ENCODE measurements around the gene TPSD1. TPM values are rescaled to one million over a fixed set of nuclear protein-coding genes. Genes with fewer than 3 reads are reported as not detected.
"Not testable (repeated sequence)": the region's sequence is repeated elsewhere in the genome, so short reads cannot be mapped to it uniquely, and the experiment has no call there.

TPSD1 gene
- total RNA-seq, 1 donor from 2014 or later = not detected

DNA sequence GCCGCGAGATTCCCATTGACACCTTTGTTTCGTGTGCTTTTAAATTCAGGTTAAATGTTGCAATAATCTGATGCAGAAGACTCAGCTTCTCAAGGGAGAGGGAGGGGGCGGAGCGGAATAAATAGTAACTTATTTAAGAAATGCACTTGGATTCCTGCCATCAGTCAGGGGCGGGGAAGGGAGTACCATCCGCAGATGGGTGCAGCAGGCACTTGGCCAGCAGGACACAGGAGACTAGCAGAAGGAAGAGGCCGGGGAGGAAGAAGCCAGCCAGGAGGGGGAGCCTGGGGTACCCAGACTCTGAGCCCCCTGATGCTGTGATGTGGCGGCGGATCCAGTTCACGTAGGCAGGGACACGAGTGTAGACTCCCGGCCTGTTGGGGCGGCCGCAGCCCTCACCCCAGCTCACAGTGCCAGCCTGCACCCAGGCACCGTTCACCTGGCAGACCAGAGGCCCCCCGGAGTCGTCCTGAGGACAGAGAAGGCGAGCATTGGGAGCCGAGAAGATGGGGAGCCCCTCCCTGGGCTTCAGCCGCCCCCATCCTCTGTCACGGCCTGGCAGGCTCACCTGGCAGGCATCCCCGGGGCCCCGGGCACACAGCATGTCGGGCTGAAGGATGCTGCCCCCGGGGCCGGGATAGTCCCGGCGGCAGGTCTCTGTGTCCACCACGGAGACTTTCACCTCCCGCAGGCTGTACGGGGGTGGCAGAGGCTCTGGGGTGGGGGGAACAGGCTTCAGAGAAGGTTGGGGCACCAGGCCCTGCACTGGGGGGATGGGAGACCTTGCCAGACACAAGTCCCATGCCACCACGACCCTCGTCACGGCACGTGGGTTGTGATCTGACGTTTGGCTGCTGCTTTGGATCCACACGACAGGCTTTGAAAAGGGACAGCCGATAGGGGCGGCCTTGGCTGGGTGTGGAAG lies 34.0 kb upstream of the TPSD1 start:
- H3K4me3 ChIP-seq (ENCODE audit: low read depth, low read length) = no peak overlapping the region
- DNase-seq (ENCODE audit: low read depth) = no peak
- TF ChIP-seq, protein P1, sequence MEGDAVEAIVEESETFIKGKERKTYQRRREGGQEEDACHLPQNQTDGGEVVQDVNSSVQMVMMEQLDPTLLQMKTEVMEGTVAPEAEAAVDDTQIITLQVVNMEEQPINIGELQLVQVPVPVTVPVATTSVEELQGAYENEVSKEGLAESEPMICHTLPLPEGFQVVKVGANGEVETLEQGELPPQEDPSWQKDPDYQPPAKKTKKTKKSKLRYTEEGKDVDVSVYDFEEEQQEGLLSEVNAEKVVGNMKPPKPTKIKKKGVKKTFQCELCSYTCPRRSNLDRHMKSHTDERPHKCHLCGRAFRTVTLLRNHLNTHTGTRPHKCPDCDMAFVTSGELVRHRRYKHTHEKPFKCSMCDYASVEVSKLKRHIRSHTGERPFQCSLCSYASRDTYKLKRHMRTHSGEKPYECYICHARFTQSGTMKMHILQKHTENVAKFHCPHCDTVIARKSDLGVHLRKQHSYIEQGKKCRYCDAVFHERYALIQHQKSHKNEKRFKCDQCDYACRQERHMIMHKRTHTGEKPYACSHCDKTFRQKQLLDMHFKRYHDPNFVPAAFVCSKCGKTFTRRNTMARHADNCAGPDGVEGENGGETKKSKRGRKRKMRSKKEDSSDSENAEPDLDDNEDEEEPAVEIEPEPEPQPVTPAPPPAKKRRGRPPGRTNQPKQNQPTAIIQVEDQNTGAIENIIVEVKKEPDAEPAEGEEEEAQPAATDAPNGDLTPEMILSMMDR (conservative IDR thresholded peaks at IDR 0.05; ENCODE audit: low read depth, low read length) = no peak

DNA sequence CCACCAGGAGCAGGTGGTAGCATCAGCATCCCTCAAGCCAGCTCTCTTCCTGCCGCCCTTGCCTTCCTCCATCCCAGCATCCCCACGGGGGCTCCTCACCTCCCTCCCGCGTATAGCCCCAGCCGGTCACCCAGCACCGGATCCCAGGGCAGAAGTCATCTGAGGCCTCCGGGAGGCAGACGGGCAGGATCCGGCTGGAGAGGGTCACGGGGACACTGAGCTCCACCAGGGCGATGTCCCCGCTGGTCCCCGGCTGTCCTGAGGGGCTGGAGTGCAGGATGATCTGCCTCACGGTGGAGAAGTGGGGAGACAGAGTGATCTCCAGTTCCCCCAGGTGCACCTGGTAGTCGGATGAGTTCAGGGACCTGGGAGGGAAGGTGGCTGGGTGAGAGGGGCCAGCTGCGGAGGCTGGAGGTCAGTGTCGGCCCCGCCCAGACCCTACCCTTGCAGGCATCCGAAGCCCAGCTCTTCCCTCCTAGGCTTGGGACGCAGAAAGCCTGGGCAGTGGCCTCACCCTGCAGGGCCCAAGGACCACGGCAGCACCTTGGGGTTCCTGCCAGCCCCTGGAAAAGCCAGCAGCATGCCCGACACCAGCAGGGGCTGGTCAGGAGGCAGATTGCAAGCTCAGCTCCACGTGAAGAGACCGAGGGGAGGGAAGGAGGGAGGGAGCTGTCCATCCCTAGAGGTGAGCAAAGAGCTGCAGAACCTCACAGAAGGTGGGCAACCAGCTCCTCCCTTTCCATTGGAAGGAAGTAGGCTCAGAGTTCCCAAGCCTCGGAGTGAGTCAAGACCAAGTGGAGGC lies 33.1 kb upstream of the TPSD1 start:
- TF ChIP-seq, protein P1 (conservative IDR thresholded peaks at IDR 0.05; ENCODE audit: low read depth, low read length) = no peak
- no peak overlapping the region for H3K4me3 ChIP-seq (ENCODE audit: low read depth, low read length)

DNA sequence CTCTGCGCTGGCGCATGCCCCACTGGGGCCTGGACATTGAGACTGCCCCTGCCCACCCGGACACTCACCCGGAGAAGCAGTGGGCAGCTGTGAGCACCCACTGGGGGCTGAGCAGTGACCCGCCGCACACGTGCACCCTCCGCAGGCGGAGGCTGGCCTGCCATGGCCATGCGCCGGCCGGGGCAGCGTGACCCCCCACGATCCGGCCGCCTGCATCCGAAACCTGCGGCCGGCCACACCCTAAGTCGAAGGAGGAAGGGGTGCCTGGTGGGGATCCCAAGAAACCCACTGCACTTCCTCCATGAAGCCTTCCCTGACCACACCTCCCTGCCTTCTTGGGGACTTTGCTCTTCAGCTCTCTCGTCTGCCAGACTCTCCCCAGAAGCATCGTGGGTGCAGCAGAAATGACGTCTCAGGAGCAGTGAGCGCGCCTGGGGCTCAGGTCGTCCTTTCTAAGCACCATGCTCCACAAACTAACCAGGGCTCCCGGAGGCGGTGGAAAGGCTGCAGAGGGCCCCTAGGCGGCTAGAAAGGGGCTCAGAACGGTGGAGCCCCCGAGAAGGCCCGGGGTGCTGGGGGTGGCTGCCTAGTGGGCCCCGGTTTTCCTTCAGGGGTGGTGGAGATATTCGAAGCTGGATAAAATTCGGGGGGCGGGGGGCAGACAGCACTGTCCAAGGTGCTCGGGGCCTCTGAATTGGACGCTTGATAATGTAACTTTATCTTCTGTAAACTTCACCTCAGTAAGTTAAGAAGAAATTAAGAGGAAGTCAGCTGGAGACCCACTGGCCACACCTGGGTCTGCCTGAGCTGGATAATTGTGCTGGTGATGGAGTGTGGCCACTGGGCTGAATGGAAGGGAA lies 32.3 kb upstream of the TPSD1 start:
- H3K4me3 ChIP-seq (ENCODE audit: low read depth, low read length) = no peak overlapping the region
- no peak for DNase-seq (ENCODE audit: low read depth)
- TF ChIP-seq, protein P1 (conservative IDR thresholded peaks at IDR 0.05; ENCODE audit: low read depth, low read length) = no peak

More for the DNA sequence above, 33.1 kb upstream of the TPSD1 start:
- no peak for DNase-seq (ENCODE audit: low read depth)

DNA sequence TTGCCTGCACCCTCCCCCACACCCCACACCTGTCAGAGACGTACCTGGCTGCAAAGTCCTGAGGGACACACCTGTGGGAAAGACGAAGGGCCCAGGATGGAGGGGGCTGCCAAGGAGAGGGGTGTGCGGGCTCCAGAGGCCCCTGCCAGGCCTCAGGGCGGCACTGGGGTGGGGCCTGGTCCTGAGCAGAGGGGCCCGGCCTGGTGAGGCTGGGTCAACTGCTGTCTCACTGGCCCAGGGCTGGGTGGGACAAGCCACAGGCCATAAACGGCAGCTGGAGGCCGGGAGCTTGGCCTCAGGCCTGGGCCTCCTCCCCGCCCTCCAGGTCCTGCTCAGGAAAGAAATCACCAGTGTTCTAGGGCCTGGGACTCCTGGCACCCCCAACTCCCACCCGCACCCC lies 31.3 kb upstream of the TPSD1 start:
- H3K4me3 ChIP-seq (ENCODE audit: low read depth, low read length) = no peak overlapping the region
- DNase-seq (ENCODE audit: low read depth) = no peak
- TF ChIP-seq, protein P1 (conservative IDR thresholded peaks at IDR 0.05; ENCODE audit: low read depth, low read length) = no peak

DNA sequence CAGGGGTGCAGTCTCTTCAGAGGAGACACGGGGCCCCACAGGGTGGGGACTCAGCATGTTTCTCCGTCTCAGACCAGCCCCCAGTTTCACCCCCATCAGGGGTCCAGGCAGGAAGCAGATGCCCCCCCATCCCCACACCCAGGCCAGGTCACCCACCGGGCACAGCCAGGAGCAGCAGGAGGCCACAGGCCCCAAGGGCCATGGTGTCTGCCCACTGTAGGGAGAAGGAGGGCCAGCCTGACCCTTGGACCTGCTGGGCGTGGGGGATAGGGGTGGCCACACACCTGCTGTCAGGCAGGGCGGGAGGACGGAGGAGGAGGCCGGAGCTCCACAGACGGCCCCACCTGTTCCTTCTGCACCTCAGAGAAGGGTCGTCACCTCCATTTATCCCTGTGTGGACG lies 30.8 kb upstream of the TPSD1 start, which contains the start of gene TPSG1:
Gene TPSG1 (minus strand): TSS at position 218 of the 401 bp plus-strand sequence. CDS start 16 bp downstream, at position 202.
- DNase-seq (ENCODE audit: low read depth) = no peak
- no peak within 1 kb of the TSS for H3K4me3 ChIP-seq (ENCODE audit: low read depth, low read length)
- TF ChIP-seq, protein P1 (conservative IDR thresholded peaks at IDR 0.05; ENCODE audit: low read depth, low read length) = no peak

DNA sequence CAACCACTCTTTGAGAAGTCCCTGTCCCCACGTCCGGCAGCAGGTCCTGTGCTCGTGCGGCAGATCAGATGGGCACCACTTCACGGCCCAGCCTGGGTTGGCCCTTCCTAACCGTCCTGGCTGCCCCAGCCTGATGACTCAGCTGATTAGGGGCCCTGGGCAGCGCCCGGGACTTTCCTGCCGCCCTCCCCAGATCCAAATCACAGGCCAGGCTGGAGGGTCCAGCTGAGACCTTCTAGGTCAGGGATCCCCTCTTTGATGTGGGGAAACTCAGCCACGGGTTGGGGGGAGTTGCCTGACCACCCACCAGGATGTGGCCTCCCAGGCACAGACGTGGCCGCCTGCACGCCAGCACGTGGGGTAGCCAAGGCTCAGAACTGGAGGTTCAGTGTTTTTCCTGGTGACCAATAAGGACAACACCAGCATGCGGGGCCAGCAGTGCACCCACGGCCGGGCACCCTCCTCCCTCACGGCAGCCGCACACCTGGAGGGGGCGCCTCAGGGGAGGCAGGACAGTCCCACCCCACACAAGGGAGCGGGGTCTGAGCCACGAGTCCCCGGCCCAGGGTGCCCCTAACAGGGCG lies 30.0 kb upstream of the TPSD1 start:
- DNase-seq (ENCODE audit: low read depth); H3K4me3 ChIP-seq (ENCODE audit: low read depth, low read length): not testable (repeated sequence)

DNA sequence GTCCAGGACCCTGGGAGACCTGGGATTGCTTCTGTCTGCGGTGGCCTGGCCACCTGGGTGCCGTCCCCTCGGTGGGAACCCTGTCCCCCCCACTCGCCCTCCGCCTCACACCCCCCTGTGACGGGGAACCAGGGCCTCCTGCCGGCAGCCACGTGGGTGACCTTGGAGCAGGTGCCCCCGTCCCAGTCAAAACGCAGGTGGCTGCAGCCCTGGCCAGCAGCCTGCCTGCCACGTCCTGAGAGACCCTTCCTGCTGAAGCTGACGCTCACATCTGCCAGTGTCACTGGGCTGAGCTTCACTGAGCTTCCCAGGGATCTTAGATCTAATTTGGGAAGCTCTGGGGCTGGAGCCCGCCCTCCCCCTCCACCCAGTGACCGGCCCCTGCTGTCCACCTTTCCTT lies 29.2 kb upstream of the TPSD1 start:
- H3K4me3 ChIP-seq (ENCODE audit: low read depth, low read length); DNase-seq (ENCODE audit: low read depth): not testable (repeated sequence)

DNA sequence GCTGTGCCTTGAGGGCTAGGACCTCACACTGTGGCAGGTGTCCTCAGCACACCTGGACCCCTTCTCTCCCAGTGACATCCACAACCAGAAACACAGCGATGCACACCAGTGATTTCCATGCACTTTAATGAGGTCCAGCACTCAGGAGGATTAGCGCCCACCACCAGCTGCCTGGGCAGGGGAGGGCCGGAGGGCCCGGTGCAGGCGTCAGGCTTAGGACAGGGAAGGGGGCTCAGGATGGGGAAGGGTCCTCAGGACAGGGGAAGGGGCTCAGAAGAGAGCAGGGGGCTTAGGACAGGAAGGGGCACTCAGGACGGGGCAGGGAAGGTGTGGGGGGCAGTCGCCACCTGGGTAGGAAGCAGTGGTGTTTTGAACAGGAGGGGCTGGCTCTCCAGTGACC lies 27.6 kb upstream of the TPSD1 start:
- not testable (repeated sequence) for H3K4me3 ChIP-seq (ENCODE audit: low read depth, low read length); DNase-seq (ENCODE audit: low read depth)

DNA sequence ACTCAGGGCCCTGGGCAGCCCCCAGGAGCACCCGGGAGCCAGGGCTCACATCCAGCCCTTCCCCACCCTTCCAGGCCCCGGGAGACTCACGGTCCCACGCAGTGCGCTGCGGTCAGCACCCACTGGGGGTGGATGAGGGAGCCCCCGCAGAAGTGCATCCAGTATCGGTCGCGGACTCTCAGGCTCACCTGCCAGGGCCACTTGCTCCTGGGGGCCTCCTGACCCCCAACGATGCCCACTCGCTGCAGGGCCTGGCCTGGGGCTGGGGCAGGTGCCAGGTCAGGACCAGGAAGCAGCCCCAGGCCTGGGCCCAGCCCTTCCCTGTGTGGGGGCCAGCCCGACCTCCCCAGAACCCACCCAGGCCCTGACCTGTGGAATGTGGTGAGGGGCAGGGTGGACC lies 26.4 kb upstream of the TPSD1 start:
- not testable (repeated sequence) for DNase-seq (ENCODE audit: low read depth); H3K4me3 ChIP-seq (ENCODE audit: low read depth, low read length)

DNA sequence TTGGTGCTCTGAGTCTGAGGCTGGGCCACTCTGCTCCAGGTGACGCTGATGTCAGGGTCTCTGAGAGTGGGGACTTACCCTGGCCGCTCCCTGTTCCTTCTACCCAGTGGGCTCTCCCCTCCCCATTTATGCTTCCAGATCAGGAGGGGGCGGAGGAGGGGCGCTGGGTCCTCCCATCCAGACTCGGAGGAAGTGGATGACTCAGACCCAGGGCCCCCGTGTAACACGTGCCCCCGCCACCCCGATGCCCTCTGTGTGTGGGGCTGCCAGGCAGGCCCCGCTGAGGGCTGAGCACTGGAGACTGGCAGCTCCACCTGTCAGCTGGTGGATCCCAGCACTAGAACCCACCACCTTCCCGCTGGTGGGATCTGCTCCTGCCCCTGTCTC lies 25.8 kb upstream of the TPSD1 start, which contains the start of gene TPSB2:
Gene TPSB2 (minus strand): TSS at position 101 of the 387 bp plus-strand sequence. CDS start 233 bp downstream, outside the sequence.
- H3K4me3 ChIP-seq (ENCODE audit: low read depth, low read length); DNase-seq (ENCODE audit: low read depth): not testable (repeated sequence)
